ENCODE measurements around the gene TTC13.

The TTC13 gene

DNA sequence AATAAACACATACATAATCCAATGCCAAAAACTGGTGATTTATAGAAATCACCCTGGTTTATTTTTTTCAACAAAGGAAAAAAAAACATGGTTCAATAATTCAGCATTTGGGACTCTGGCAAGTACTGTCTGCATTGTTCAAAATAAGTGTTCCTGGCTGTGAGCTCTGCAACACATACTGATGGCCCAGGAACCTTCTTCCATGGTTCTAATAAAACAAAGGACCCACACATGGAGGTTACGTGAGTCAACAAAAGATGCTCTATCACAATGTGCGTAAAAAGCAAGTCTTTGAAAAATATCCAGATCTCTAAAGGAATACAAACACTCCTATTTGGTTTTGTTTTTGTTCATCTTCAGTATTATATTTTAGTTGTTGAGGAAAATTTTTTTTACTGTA is 72.4 kb downstream of the TTC13 start:
- DNase-seq = no peak

GRCh38 chr1:230905733-230906132 is 72.9 kb downstream of the TTC13 start:
- no peak for DNase-seq

DNA sequence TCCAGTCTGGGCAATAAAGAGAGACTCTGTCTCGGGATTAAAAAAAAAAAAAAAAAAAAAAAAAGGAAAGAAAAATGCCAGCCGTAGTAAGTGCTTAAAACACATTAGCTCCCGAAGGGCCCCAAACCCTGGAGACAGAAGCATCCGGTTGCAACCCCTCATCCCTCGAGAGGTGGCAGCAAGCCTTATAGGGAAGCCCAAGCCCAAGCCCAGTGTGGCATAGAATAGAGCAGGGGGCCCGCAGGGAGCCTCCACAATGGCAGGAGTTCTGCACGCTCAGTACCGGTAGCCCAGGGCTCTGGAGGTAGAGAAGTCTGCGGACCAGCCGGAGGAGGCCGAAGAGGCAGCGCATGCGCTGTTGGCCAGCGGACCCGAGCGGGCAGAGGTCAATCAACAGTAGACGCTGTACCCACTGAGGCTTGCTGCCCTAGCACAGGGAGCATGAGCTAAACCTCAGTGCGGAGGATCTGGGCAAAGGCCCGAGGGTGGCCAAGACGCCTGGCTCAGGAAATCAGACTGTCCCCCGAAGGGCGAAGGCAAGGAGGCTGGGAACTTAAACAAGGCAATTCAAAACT is 76.2 kb downstream of the TTC13 start:
- no peak for DNase-seq

- no peak for DNase-seq
Measured at GRCh38 chr1:230901671-230902070, 77.0 kb downstream of the TTC13 start.

- no peak for DNase-seq
Measured at GRCh38 chr1:230900984-230901383, 77.7 kb downstream of the TTC13 start.

- DNase-seq = no peak
Measured at GRCh38 chr1:230899841-230900251, 78.8 kb downstream of the TTC13 start.

GRCh38 chr1:230898748-230899147 is 79.9 kb downstream of the TTC13 start:
- DNase-seq = no peak

- no peak for DNase-seq
Measured at GRCh38 chr1:230898144-230898543, 80.5 kb downstream of the TTC13 start.

- no peak for DNase-seq
Measured at GRCh38 chr1:230896779-230897178, 81.9 kb downstream of the TTC13 start.

- DNase-seq = no peak
Measured at GRCh38 chr1:230895452-230895851, 83.2 kb downstream of the TTC13 start.

- no peak for DNase-seq
Measured at GRCh38 chr1:230894664-230895063, 84.0 kb downstream of the TTC13 start.

DNA sequence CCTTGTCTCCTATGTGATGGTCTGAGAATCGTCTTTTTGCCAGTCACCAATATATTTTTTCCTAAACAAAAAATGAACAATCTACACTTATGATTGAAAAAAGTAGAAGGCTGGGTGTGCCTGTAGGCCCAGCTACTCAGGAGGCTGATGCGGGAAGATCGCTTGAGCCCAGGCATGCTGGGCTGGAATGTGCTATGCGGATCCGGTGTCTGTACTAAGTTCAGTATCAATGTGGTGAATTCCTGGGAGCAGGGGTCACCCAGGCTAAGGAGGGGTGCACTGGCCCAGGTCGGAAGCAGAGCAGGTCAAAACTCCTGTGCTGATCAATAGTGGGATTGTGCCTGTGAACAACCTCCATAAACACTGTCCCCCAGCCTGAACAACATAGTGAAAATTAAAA is 84.6 kb downstream of the TTC13 start:
- no peak for DNase-seq

- DNase-seq = no peak
Measured at GRCh38 chr1:230892018-230892491, 86.6 kb downstream of the TTC13 start.

- no peak for DNase-seq
Measured at GRCh38 chr1:230891413-230891812, 87.2 kb downstream of the TTC13 start.

GRCh38 chr1:230884646-230885045 is 94.0 kb downstream of the TTC13 start:
- DNase-seq = no peak

- DNase-seq = no peak
Measured at GRCh38 chr1:230883967-230884366, 94.7 kb downstream of the TTC13 start.

- DNase-seq = no peak
Measured at GRCh38 chr1:230879778-230880177, 98.9 kb downstream of the TTC13 start.

GRCh38 chr1:230878591-230878990 is 100.1 kb downstream of the TTC13 start:
- no peak for DNase-seq

- DNase-seq = no peak
Measured at GRCh38 chr1:230877924-230878590, 100.6 kb downstream of the TTC13 start.

DNA sequence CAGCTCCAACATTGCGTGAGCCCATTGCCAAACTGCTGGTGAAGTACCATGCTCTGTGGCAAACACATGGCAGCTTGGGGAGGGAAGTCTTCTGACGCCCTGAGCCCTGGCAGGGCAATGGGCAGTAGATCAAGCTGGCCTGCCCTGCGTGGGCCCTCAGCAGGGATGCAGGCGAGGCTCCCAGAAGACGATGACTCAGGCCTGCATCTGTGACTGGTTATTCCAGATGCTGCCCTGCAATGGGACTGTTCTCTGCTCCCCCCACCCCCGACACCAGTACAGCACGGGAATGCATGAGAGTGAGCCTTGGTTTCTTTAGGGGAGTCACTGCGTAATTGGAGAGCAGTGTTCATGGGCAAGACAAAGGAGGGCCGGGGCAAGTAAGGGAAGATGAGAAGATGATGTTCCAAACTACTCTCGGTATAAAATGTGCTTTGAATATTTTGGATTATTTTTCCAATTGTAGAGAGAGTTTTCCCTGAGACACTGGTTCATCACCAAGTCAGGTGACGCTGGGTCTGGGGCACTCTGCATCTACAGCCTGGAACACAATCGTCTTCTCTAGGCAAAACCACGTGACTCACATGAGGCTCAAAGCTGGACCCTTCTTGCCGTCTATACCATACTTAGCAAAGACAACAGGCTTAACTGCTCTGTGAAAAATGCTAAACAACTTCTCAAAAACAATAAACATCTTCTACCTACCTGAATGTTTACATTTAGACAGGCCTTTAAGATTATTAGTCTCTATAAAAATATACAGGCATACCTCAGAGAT is 101.3 kb downstream of the TTC13 start:
- DNase-seq = no peak

DNA sequence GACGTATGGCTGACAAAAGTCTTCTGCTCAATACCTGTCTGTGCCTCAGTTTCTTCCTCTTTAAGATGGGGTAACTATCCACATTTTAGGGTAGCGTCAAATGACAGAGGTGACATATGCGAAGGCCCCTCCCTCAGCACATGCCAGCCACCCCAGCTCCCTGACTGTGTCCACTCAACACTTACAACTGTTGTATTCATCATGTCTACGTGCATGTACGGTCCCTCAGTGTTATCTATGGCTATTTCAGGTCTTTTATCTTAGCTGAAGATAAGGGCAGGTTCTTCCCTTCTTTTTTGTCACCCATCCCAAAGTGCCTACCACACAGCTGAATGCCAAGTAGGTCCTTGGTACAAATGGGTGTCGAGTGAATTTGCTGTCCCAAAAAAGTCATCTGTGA is 102.0 kb downstream of the TTC13 start:
- DNase-seq = no peak

DNA sequence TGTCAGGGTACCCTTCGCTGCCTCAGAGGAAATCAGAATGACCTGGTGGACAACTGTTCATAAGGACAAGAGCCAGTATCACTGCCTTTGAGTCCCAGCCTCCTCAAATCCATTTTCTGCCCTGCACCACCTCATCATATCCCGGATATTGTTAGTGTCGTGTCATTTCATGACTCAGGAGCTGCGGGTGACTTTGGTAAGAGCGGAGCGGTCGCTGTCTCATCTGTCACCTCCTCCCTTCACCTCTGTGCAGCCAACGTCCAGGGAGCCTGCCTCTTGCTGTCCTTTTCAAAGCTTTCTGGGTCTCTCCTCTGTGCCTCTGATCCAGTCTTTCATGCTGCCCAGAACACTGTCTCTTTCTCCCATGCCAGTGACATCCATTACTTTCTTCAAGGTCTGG is 103.3 kb downstream of the TTC13 start:
- DNase-seq = no peak

DNA sequence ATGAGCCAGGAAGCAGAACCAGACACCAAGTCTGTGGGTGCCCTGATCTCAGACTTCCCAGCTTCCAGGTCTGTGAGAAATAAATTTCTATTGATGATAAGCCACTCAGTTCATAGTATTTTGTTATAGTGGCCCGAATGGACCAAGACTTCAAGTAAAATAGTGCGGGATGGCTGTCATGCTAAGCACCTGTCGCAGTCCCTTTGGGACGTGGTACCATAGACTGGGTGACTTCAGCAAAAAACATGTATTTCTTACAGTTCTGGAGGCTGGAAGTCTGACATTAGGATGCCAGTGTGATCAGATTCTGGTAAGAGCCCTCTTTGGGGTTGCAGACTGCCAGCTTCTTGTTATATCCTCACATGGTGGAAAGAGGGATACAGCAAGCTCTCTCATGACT is 107.7 kb downstream of the TTC13 start:
- no peak for DNase-seq

DNA sequence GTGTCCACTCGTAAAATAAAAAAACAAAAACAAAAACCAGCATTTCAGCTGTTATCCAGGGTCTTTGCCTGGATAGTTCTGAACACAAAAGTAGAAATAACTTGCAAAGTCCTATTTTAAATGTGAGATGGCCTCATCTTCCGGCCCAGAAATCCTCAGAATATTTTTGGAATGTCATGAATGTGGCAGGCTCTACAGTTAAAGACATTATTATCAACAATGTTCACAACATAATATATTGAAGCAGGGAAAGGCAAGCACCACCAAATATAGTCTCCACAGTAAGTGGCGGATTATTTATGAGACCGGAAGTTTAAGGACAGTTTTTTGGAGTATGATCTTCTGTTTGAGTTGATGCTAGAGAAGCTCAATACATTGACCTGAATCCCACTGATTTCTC is 109.2 kb downstream of the TTC13 start:
- no peak for DNase-seq

All from hematopoietic multipotent progenitor cell treated with erythropoietin and hydrocortisone succinate and interleukin-3 and kit ligand, for 8 days (in vitro differentiated cells).